GM21381 (cell line): ENCODE results near the gene MBD3L4.
"Not testable (repeated sequence)": the region's sequence is repeated elsewhere in the genome, so short reads cannot be mapped to it uniquely, and the experiment has no call there.

Experiments
- ATAC-seq: cut with Tn5 transposase; IDR thresholded peaks from one replicate; pipeline ENCODE4 v1.9.1; 2021; ENCODE audit warnings: mild to moderate bottlenecking, moderate library complexity; ENCODE audit not compliant: unreplicated experiment

Gene MBD3L4

GRCh38 chr19:7040079-7040478, at the start of gene MBD3L4:
TSS of gene MBD3L4 (minus strand) at chr19:7040179. CDS start at chr19:7040144, 35 bp downstream.
- not testable (repeated sequence) for ATAC-seq

GRCh38 chr19:7088999-7089398, 49.0 kb upstream of the MBD3L4 start:
- ATAC-seq = no peak

- ATAC-seq = no peak
Observed at GRCh38 chr19:7083076-7083956, 43.3 kb upstream of the MBD3L4 start.

- ATAC-seq = no peak
Observed at GRCh38 chr19:7078008-7078407, 38.0 kb upstream of the MBD3L4 start.

DNA sequence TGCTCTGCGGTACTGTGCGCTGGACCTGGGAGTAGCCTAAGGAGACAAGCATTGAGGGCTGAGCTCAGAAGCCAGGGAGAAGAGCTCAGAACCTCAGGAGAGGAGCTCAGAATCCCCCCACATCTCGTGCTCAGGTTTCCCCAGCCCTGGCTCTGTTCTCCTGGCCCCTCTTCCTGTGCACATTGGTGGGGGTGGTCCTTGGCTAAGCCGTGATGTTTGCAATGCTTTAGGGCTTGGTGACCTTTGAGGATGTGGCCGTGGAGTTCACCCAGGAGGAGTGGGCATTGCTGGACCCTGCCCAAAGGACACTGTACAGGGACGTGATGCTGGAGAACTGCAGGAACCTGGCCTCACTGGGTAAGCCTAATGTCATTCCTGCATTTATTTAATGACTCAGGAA, 36.2 kb upstream of the MBD3L4 start:
- no peak for ATAC-seq

DNA sequence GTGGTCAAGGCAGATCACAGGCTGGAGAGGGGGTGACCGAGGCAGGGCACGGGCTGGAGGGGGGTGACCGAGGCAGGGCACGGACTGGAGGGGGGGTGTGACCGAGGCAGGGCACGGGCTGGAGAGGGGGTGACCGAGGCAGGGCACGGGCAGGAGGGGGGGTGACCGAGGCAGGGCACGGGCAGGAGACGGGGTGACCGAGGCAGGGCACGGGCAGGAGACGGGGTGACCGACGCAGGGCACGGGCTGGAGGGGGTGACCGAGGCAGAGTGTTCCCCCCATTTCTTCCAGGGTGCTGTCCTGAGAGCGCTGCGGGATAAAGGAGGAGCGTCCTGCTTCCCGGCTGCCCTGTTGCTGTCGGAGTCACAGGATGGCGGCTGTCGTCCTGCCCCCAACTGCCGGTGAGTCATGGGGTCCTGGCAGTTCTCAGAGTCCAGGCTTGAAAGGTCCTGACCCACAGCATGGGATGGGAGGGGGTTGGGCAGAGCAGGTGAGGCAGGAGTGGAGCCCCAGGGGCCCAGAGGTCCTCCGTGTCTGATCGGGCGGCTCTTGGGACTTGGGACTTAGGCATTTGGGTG, 34.8 kb upstream of the MBD3L4 start:
- no peak for ATAC-seq

DNA sequence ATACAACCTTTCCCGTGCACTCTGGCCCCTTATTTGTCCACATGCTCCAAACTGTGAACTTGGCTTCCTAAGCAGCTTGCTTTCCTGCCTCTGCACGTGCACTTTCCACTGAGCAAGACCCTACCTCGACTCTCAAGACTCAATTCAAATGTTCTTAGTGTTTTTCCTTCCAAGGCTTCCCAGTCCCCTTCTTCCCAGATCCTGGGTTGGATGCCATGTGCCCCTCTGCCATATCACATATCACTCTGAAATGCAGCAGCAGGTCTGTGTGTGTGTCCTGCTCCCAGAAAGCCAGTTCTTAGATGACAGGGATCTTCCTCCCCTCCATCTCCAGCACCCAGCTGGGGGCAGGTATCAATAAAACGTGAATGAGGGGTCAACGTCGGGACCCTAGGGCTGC, 32.6 kb upstream of the MBD3L4 start:
- no peak for ATAC-seq

GRCh38 chr19:7069904-7070226, 29.9 kb upstream of the MBD3L4 start:
- ATAC-seq = no peak

DNA sequence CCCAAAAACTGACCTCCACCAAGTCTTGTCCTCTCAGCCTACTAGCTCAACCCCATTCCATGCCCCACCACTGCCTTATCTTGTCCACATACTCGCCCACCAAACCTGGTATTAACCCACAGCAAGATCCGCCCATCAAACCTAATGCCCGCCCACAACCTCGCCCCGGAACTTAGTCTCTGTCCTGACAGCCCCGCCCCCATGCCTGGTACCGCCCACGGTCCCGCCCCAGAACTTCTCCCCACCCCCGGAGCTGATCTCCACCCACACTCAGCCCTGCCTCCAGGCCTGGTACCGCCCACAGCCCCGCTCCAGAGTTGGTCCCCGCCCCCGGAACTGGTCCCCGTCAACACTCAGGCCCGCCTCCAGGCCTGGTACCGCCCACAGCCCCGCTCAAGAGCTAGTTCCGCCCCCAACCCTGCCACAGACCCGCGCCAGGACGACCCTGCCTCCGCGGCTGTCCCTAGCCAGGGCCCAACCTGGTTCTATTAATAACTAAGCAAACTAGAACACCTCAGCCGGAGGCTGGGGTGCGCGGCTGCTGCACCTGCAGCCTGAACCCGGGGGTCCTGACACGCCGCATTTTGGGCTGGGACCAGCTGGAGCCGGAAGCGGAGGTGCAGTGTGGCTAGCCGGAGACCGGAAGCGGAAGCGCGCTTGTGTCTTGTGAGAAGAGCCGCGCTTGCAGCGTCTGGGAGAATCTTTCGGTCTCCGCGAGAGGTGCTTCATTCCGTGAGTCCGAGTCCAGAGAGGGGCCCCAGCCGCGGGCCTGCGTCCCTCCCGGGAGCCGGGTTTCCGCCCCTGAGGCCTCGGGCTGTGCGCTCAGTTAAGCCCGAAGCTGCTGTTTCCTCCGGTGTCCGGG, 29.3 kb upstream of the MBD3L4 start, which contains the start of gene ZNF557:
Gene ZNF557, plus strand, starts transcription at position 662 of the 862 bp plus-strand sequence. CDS start 5,372 bp downstream, outside the sequence.
- ATAC-seq = peak; percentile 90

DNA sequence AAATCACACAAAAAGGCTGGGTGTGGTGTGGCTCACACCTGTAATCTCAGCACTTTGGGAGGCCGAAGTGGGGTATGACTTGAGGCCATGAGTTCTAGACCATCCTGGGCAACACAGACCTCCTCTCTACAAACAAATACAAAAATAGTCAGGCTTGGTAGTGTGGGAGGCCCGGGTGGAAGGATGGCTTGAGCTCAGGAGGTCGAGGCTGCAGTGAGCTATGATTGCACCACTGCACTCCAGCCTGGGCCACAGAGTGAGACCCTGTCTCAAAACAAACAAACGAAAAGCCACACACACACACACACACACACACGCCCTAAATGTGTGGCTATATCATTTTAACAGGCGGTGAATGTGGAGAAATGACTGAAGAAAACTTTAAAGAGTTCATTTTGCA, 28.6 kb upstream of the MBD3L4 start:
- no peak for ATAC-seq

DNA sequence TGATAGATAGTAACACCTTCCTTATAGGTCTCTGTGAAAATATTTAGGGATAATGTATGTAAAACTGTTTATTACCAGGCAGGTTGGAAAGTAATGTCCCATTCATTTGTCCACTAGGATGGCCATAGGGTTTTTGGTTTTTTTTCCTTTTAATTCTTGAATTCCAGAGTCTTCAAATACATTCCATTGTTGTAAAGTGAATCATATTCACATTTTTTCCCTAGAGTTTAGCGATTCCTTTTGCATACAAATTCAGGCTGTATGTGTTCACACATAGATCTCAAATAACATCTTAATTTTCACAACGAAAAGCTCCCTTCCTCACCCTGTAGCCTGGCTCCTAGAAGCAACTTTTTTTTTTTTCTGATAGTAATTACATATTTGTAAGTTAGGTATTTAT, 27.7 kb upstream of the MBD3L4 start:
- no peak for ATAC-seq

DNA sequence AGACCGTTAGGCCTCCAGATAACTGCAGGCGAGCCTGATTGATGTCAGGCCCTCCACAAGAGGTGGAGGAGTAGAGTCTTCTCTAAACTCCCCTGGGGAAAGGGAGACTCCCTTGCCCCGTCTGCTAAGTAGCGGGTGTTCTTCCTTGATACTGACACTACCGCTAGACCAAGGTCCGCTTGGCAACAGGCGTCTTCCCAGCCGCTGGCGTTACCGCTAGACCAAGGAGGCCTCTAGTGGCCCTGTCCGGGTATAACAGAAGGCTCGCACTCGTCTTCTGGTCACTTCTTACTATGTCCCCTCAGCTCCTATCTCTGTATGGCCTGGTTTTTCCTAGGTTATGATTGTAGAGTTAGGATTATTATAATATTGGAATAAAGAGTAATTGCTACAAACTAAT, 27.1 kb upstream of the MBD3L4 start:
- ATAC-seq = not testable (repeated sequence)

GRCh38 chr19:7063764-7064418, 23.9 kb upstream of the MBD3L4 start:
- ATAC-seq = no peak

DNA sequence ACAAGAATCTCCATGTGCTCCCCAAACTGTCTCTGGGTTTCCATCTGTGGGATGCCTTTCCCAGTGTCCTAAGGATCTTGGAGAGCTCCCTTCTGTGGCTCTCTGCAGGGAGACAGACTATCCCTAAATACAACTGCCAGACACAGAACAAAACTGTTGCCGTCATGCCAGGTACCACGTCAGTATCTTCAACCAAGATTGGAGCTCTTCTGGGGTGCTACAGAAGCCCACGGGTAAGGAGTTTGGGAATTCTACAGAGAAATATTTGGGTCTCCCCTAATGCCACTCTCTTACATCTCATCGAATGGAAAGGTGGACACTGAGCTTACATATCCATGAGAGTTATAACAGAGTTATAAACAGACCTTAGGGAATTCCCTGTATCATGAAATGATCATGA, 23.4 kb upstream of the MBD3L4 start:
- no peak for ATAC-seq

GRCh38 chr19:7059977-7060376, 20.0 kb upstream of the MBD3L4 start:
- not testable (repeated sequence) for ATAC-seq

- ATAC-seq = not testable (repeated sequence)
Observed at GRCh38 chr19:7058576-7058975, 18.6 kb upstream of the MBD3L4 start, which contains the start of gene MBD3L3. TSS of gene MBD3L3 (minus strand) at chr19:7058676. CDS start at chr19:7058605, 71 bp downstream.

DNA sequence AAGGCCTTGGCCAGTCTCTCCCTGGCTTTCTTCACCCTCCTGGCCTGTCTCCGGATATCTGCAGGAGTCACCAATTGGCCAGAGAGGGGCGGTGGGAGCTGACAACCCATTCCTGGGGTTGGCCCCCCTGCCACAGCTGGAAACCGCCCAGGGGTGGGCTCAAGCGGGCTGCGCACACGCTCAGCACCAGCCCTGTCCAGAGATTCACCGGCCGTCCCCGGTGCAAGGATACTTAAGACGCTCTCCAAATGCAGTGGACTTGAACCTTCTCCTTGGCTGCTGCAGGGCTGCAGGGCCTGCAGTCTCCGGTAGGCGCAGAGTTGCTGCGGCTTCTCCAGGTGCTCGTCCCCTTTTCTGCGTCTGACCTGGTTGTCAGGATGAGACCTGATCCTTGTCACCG, 16.4 kb upstream of the MBD3L4 start:
- ATAC-seq = not testable (repeated sequence)

- ATAC-seq = not testable (repeated sequence)
Observed at GRCh38 chr19:7055679-7056078, 15.7 kb upstream of the MBD3L4 start.

DNA sequence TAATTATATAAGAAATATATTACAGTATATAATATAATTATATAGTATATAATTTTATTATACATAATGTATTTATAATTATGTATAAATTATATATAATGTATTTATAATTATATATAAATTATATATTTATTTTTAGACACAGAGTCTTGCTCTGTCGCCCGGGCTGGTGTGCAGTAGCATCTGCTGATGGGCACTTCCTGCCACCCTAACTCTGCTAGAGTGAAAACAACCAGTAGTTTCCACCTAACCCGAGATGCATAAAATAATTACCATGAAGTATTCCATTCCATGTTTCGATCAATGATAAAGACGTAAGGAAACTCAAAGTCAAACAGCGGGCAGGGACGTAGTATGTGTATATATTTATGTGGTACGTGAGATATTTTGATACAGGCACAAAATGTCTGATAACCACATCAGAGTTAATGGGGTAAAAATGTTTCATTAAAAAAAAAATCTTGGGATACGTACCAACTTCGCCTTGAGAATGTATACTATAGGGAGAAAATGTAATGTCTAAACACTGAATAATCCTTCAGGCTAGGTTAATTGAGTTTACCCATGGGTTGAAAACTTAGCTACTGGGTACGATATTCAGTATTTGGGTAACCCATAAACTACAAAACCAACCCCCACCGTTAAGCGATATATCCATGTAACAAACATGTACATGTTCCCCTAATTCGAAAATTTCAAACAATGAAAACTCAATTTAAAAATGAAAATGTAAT, 14.8 kb upstream of the MBD3L4 start:
- not testable (repeated sequence) for ATAC-seq

- ATAC-seq = not testable (repeated sequence)
Observed at GRCh38 chr19:7052896-7053295, 12.9 kb upstream of the MBD3L4 start.
